GM19025 (cell line): Measurements from ENCODE around the gene AQP6.

Experiments used
- ATAC-seq: cut with Tn5 transposase; IDR thresholded peaks from one replicate; pipeline ENCODE4 v1.9.1; 2021; ENCODE audit warnings: mild to moderate bottlenecking, low read depth, moderate library complexity; ENCODE audit not compliant: unreplicated experiment

AQP6 gene

GRCh38 chr12:49972641-49973360, at the start of gene AQP6:
Gene AQP6, plus strand, starts transcription at chr12:49972947. Its CDS starts 227 bp downstream, at chr12:49973174.
- ATAC-seq, result no peak

GRCh38 chr12:49923035-49923644, 49.6 kb upstream of the AQP6 start:
- ATAC-seq, result no peak

GRCh38 chr12:49923880-49924556, 48.7 kb upstream of the AQP6 start:
- no peak for ATAC-seq

GRCh38 chr12:49924628-49925246, 48.0 kb upstream of the AQP6 start:
- no peak for ATAC-seq

- ATAC-seq, result no peak
These were observed 47.1 kb upstream of the AQP6 start for GRCh38 chr12:49925433-49926204.

GRCh38 chr12:49928471-49928870, 44.3 kb upstream of the AQP6 start:
- ATAC-seq, result no peak

GRCh38 chr12:49929581-49929980, 43.2 kb upstream of the AQP6 start:
- no peak for ATAC-seq

GRCh38 chr12:49930515-49931288, 42.0 kb upstream of the AQP6 start:
- ATAC-seq, result no peak

- no peak for ATAC-seq
These were observed 40.7 kb upstream of the AQP6 start for GRCh38 chr12:49932023-49932422.

GRCh38 chr12:49932533-49933130, 40.1 kb upstream of the AQP6 start:
- no peak for ATAC-seq

- no peak for ATAC-seq
These were observed 39.0 kb upstream of the AQP6 start for GRCh38 chr12:49933796-49934195.

GRCh38 chr12:49934505-49934904, 38.2 kb upstream of the AQP6 start:
- ATAC-seq, result no peak

GRCh38 chr12:49936925-49937324, 35.8 kb upstream of the AQP6 start:
- ATAC-seq, result no peak

- no peak for ATAC-seq
These were observed 35.0 kb upstream of the AQP6 start for GRCh38 chr12:49937639-49938300.

GRCh38 chr12:49939307-49939706, 33.4 kb upstream of the AQP6 start:
- ATAC-seq, result no peak

- ATAC-seq, result no peak
These were observed 33.0 kb upstream of the AQP6 start for GRCh38 chr12:49939707-49940106.

- ATAC-seq, result no peak
These were observed 30.9 kb upstream of the AQP6 start for GRCh38 chr12:49941556-49942511.

GRCh38 chr12:49942512-49942893, 30.2 kb upstream of the AQP6 start:
- ATAC-seq, result no peak
